GM21619 (cell line): ENCODE measurements around the gene RIBC2.
"Not testable (repeated sequence)": the region's sequence is repeated elsewhere in the genome, so short reads cannot be mapped to it uniquely, and the experiment has no call there.

Experiments
- ATAC-seq: cut with Tn5 transposase; IDR thresholded peaks from one replicate; pipeline ENCODE4 v1.9.1; 2021; ENCODE audit not compliant: unreplicated experiment

Gene RIBC2

GRCh38 chr22:45446216-45446615, 32.7 kb downstream of the RIBC2 start:
- no peak for ATAC-seq

GRCh38 chr22:45447596-45447995, 34.1 kb downstream of the RIBC2 start:
- not testable (repeated sequence) for ATAC-seq

GRCh38 chr22:45448431-45448830, 34.9 kb downstream of the RIBC2 start:
- ATAC-seq: no peak

- not testable (repeated sequence) for ATAC-seq
Observed at GRCh38 chr22:45449442-45449841, 35.9 kb downstream of the RIBC2 start.

- no peak for ATAC-seq
Observed at GRCh38 chr22:45450101-45450785, 36.8 kb downstream of the RIBC2 start.

GRCh38 chr22:45450921-45451651, 37.6 kb downstream of the RIBC2 start:
- no peak for ATAC-seq

- no peak for ATAC-seq
Observed at GRCh38 chr22:45451972-45452371, 38.5 kb downstream of the RIBC2 start.

GRCh38 chr22:45452565-45453379, 39.3 kb downstream of the RIBC2 start:
- no peak for ATAC-seq

- ATAC-seq: no peak
Observed at GRCh38 chr22:45453764-45454163, 40.3 kb downstream of the RIBC2 start.

- ATAC-seq: no peak
Observed at GRCh38 chr22:45454275-45454674, 40.8 kb downstream of the RIBC2 start.

- no peak for ATAC-seq
Observed at GRCh38 chr22:45455212-45455611, 41.7 kb downstream of the RIBC2 start.

GRCh38 chr22:45455621-45456020, 42.1 kb downstream of the RIBC2 start:
- no peak for ATAC-seq

GRCh38 chr22:45456811-45457210, 43.3 kb downstream of the RIBC2 start:
- no peak for ATAC-seq

- no peak for ATAC-seq
Observed at GRCh38 chr22:45458532-45458931, 45.0 kb downstream of the RIBC2 start.

GRCh38 chr22:45459235-45459634, 45.7 kb downstream of the RIBC2 start:
- no peak for ATAC-seq

- no peak for ATAC-seq
Observed at GRCh38 chr22:45460288-45461109, 47.0 kb downstream of the RIBC2 start.

- no peak for ATAC-seq
Observed at GRCh38 chr22:45462034-45462655, 48.7 kb downstream of the RIBC2 start.

- not testable (repeated sequence) for ATAC-seq
Observed at GRCh38 chr22:45463691-45464090, 50.2 kb downstream of the RIBC2 start.

- no peak for ATAC-seq
Observed at GRCh38 chr22:45465633-45466032, 52.1 kb downstream of the RIBC2 start.

- ATAC-seq: no peak
Observed at GRCh38 chr22:45468872-45469271, 55.4 kb downstream of the RIBC2 start.
